Putamen (tissue), 1 donor: ENCODE data around the gene POTEB3.
"Not testable (repeated sequence)": the region's sequence is repeated elsewhere in the genome, so short reads cannot be mapped to it uniquely, and the experiment has no call there.

ENCODE experiments used
- DNase-seq: peaks from one replicate; pipeline ENCODE4 v3.0.0-alpha.2; 2016; ENCODE audit warnings: low spot score

POTEB3 gene

GRCh38 chr15:21440399-21440798 is at the start of gene POTEB3:
TSS of gene POTEB3 (minus strand) at chr15:21440499. CDS start at chr15:21440011, 488 bp downstream.
- not testable (repeated sequence) for DNase-seq

GRCh38 chr15:21453683-21454082 is 13.4 kb upstream of the POTEB3 start:
- not testable (repeated sequence) for DNase-seq

GRCh38 chr15:21451920-21452563 is 11.7 kb upstream of the POTEB3 start:
- DNase-seq = not testable (repeated sequence)

- not testable (repeated sequence) for DNase-seq
Measured at GRCh38 chr15:21451487-21451886, 11.2 kb upstream of the POTEB3 start.

- DNase-seq = not testable (repeated sequence)
Measured at GRCh38 chr15:21407366-21407765, 32.9 kb downstream of the POTEB3 start.

- DNase-seq = not testable (repeated sequence)
Measured at GRCh38 chr15:21401531-21401930, 38.8 kb downstream of the POTEB3 start.

- not testable (repeated sequence) for DNase-seq
Measured at GRCh38 chr15:21399111-21399510, 41.2 kb downstream of the POTEB3 start.

GRCh38 chr15:21398511-21398910 is 41.8 kb downstream of the POTEB3 start:
- not testable (repeated sequence) for DNase-seq

- not testable (repeated sequence) for DNase-seq
Measured at GRCh38 chr15:21397656-21398055, 42.6 kb downstream of the POTEB3 start.

- DNase-seq = not testable (repeated sequence)
Measured at GRCh38 chr15:21397186-21397585, 43.1 kb downstream of the POTEB3 start.

GRCh38 chr15:21385961-21386360 is 54.3 kb downstream of the POTEB3 start:
- DNase-seq = not testable (repeated sequence)

GRCh38 chr15:21383866-21384485 is 56.3 kb downstream of the POTEB3 start:
- not testable (repeated sequence) for DNase-seq

- DNase-seq = not testable (repeated sequence)
Measured at GRCh38 chr15:21373682-21374081, 66.6 kb downstream of the POTEB3 start.

- not testable (repeated sequence) for DNase-seq
Measured at GRCh38 chr15:21369177-21369576, 71.1 kb downstream of the POTEB3 start.

GRCh38 chr15:21368625-21369024 is 71.7 kb downstream of the POTEB3 start:
- DNase-seq = not testable (repeated sequence)
